Activated T-cell treated with anti-CD3 and anti-CD28 coated beads for 48 hours (primary cell): ENCODE results near the gene NUDT7.

ENCODE experiments used
- DNase-seq: peaks from one replicate; pipeline ENCODE4 v3.0.0-alpha.2; 2020; ENCODE audit warnings: low read depth

NUDT7 gene

GRCh38 chr16:77729951-77730350 is 7.6 kb downstream of the NUDT7 start:
- DNase-seq = no peak

GRCh38 chr16:77732241-77732946 is 10.1 kb downstream of the NUDT7 start:
- DNase-seq = no peak

DNA sequence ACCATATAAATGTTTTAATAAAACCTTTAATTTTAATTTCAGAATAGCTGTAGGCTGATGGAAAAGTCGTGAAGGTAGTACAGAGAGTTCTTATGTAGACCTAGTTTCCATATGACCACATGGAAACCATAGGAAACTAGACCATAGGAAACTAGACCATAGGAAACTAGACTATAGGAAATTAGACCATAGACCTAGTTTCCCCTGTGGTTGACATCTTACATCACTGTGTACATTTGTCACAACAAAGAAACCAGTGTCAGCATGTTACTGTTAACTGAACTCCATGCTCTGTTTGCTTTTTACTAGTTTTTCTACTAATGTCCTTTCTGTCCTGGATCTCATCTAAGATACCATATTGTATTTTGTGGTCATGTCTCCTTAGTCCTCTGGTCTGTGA is 14.6 kb downstream of the NUDT7 start:
- no peak for DNase-seq

- DNase-seq = no peak
Observed at GRCh38 chr16:77738706-77739558, 16.6 kb downstream of the NUDT7 start.

DNA sequence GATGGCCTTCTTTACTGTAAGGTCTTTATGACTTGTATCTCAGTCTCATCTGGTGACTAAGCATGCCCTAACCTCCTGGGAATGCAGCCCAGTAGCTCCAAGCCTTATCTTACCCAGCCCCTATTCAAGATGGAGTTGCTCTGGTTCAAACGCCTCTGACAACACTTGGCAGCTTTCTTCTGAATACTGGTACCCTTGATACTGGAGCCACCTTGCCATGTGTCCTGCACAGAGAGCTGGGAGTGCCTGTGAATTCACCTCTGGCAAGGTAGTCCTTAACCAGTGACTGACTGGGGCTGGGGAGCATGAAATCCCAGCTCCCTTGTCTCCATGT is 17.2 kb downstream of the NUDT7 start:
- no peak for DNase-seq

GRCh38 chr16:77744141-77744540 is 21.8 kb downstream of the NUDT7 start:
- DNase-seq = no peak

DNA sequence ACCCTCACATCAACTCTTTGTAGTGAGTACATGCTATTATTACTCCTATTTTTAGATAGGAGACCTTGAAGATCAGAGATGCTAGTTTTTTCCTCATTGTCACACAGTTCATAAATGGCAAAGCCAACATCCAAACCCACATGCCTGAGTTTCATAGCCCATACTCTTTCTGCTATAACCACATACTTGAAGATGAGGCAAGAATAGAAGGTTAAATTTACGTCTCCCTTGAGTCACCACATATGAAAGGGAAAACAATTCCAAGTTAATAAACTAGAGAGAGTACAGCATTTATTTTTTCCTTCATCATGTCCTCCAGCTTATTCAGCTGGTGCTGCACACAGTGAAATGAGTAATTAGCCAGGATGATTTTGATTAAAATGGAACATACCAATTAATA is 23.7 kb downstream of the NUDT7 start:
- DNase-seq = no peak

DNA sequence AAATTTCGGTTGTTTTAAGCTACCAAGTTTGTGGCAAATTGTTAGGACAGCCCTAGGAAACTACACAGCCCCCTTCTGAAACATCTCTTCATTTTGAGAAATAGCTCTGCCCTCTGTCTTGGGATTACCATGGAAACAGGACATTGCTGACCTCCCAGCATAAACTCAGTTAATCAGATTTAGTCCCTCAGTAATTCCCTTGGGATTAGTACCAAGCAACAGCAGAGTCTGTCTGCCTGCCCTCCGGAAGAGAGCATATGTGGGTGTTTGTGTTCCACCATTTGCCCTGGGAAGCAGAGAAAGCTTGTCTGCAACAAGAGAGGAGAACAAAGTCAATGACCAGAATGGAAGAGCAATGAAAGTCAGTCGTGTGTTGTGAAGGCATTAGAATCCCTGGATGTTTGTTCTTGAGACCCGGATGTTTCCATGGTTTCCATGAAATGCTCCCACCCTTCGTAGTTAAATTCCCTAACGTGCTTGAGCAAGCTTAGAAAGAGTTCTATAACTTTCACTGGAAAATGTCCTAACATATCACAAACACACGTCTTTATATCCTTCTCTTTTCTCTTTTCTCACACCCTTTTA is 26.2 kb downstream of the NUDT7 start:
- DNase-seq = no peak

DNA sequence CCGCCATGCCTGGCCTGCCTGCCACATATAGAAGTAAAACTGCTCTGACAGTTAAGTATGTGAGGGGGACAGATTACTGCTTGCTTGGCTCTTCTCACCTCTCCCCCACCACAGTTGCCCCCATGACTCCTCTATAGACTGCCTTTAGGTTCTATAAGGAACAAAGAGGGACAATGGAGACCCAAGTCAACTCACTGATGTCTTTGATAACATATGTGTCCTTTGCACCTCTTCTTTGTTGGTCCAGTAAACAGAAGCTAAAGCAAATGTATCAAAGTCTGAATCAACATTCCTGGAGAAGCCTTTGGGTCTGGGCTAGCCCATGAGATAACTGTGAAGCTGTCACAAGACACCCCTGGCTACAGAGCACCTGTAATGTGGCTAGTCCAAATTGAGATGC is 27.1 kb downstream of the NUDT7 start:
- DNase-seq = no peak

DNA sequence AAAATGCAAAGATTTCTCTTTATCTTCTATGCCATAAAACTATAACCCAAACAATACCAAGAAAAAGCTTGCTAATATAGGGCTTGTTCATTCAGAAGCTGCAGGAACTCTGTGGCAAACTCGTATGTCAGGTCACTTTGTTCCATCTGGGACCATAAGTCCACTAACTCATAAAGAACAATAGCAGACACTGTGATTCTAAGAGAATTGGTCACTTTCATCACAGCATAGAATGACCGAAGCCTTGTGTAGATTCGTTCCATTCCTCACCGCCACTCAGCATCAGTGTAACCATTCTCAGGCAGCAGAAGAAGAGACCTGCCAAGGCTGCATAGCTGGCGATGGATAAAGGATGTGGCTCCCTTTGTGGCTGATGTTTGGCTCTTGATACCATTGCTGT is 35.7 kb downstream of the NUDT7 start:
- DNase-seq = no peak

DNA sequence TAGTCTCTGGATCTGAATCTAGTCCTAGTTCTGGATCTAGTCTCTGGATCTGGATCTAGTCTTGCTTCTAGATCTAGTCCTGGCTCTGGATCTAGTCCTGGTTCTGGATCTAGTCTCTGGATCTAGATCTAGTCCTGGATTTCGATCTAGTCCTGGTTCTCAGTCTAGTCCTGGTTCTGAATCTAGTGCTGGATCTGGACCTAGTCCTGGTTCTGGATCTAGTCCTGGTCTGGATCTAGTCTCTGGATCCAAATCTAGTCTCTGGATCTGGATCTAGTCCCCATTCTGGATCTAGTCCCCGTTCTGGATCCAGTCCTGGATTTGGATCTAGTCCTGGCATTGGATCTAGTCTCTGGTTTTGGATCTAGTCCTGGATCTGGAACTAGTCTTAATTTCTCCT is 36.2 kb downstream of the NUDT7 start:
- no peak for DNase-seq

- DNase-seq = no peak
Observed at GRCh38 chr16:77759201-77759600, 36.9 kb downstream of the NUDT7 start.

- no peak for DNase-seq
Observed at GRCh38 chr16:77759821-77760220, 37.5 kb downstream of the NUDT7 start.

DNA sequence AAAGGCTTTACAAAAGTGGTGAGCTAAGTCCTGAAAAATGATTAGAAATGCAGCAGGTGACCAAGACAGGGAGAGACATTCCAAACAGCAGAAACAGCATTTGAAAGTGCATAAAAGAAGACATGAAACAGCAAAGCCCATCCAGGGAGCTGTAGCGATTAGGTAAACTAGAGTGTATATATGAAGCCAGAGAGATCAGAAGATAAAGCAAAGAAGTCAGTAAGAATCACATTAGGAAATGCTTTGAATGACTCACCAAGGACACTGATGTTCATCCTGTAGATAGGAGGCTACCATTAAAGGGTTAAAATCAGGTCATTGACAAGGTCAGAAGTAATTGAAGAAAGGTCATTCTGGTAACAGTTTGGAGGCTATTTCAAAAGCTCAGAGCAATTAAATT is 38.5 kb downstream of the NUDT7 start:
- DNase-seq = no peak

DNA sequence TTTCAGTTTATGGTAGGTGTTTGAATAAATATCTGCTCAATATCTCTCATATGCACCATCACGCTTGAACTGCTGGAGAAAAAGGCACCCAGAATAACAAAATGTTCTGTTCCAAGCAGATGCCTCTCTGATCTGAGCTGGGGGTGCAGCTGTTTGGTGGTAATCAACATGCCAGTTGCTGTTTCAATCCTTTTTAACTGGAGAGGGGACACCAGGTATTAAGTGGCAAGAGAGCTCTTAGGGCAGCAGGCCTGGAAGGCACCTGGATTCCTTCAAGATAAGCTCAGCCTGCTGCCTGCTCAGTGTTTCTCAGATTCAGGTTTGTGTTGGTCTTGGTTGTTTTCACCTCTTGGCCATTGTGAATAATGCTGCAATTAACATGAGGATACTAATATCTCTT is 38.9 kb downstream of the NUDT7 start:
- no peak for DNase-seq

GRCh38 chr16:77762262-77762661 is 39.9 kb downstream of the NUDT7 start:
- no peak for DNase-seq

GRCh38 chr16:77763994-77764393 is 41.7 kb downstream of the NUDT7 start:
- DNase-seq = no peak

- DNase-seq = no peak
Observed at GRCh38 chr16:77767211-77767610, 44.9 kb downstream of the NUDT7 start.

- DNase-seq = no peak
Observed at GRCh38 chr16:77767826-77768225, 45.5 kb downstream of the NUDT7 start.

DNA sequence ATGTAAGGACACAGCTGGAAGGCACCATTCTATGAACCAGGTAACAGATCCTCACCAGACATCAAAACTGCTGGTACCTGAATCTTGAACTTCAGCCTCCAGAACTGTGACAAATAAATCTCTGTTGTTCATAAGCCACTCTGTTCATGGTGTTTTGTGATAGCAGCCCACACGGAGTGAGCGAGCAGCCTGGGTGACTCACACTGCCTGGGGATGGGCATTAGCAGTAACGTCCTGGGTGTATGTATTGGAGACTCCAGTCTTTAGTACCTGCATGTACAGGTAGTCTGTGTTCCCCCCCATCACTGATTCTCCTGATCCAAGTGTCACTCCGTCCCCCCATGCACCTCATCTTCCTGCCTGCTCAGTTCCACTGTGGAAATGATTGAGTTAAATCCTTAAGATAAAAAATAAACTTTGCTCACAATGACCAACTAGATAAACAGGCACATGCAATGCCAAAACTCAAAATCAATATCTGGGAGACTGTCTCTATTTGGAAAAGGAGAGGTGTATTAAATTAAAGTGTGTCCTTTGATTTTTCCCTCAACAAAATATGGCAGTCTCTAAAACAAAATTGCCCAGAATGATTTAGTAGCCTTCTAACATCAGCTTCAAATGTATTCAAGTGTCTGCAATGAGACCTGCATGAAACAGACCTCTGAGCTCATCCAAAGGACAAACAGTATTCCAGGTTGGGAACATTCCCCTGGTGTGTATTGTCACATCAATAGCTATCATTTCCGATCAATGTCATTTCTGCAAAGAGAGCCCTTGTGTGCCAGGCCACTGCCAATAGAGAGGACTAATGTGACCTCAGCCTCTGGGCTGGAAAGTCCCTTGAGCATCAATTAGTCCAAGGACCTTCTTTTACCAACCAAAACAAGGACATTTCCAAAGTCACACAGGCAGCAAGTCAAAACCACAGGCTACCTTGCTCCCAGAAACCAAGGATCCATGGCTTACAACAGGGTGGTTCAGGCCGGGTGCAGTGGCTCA is 53.9 kb downstream of the NUDT7 start:
- no peak for DNase-seq

DNA sequence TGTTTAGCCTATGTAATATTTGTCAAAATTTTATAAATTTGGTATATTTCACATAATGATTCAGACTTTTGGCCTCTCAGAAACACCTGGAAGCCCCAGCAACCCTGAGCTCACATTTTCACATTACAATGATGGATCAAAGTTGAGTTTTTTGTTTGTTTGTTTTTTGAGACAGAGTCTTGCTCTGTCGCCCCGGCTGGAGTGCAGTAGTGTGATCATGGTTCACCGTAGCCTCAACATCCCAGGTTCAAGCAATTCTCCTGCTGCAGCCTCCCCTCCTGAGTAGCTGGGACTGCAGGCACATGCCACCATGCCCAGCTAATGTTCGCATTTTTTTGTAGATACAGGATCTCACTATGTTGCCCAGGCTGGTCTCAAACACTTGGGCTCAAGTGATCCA is 55.4 kb downstream of the NUDT7 start:
- no peak for DNase-seq

- DNase-seq = no peak
Observed at GRCh38 chr16:77780378-77780837, 58.1 kb downstream of the NUDT7 start.
